HepG2 (cell line): ENCODE results near the gene MAP3K9. TPM values are rescaled to one million over a fixed set of nuclear protein-coding genes. Genes with fewer than 3 reads are reported as not detected.

Source experiments
- ARNTL ChIP-seq: sonication (generic); formaldehyde crosslinking; IDR thresholded peaks from 2 replicates; pipeline ENCODE4 v1.4.0; 2020; ENCODE audit warnings: mild to moderate bottlenecking, missing genetic modification reagents
- EED ChIP-seq: sonication (generic); formaldehyde crosslinking; IDR thresholded peaks from 2 replicates; pipeline ENCODE4 v1.5.0; 2020; ENCODE audit warnings: mild to moderate bottlenecking, missing genetic modification reagents
- HNRNPK ChIP-seq: fragments of 200-400 bp; formaldehyde crosslinking; IDR thresholded peaks from 2 replicates; pipeline ENCODE4 v1.6.1; 2018; ENCODE audit warnings: low read length, low read depth, moderate library complexity, mild to moderate bottlenecking; ENCODE audit not compliant: poor library complexity, severe bottlenecking
- NFATC3 ChIP-seq: sonication (generic); formaldehyde crosslinking; IDR thresholded peaks from 2 replicates; pipeline ENCODE4 v1.5.1; 2020; ENCODE audit warnings: mild to moderate bottlenecking, missing genetic modification reagents
- NFIC ChIP-seq: IDR thresholded peaks from 2 replicates; pipeline ENCODE4 v1.6.1; 2012; ENCODE audit warnings: mild to moderate bottlenecking, low read length, inconsistent platforms
- POLR2AphosphoS5 ChIP-seq: IDR thresholded peaks from 2 replicates; pipeline ENCODE4 v1.6.1; 2012; ENCODE audit warnings: low read depth, low read length
- SAP130 ChIP-seq: IDR thresholded peaks from 2 replicates; pipeline ENCODE4 v1.6.1; 2016; ENCODE audit warnings: low read depth
- TOE1 ChIP-seq: sonication (generic); formaldehyde crosslinking; IDR thresholded peaks from 2 replicates; pipeline ENCODE4 v1.4.0; 2020; ENCODE audit warnings: mild to moderate bottlenecking, missing genetic modification reagents
- U2AF2 ChIP-seq: fragments of 200-400 bp; formaldehyde crosslinking; IDR thresholded peaks from 2 replicates; pipeline ENCODE4 v1.6.1; 2017; ENCODE audit warnings: low read depth, mild to moderate bottlenecking, low read length
- ZBTB7A ChIP-seq: sonication (generic); formaldehyde crosslinking; IDR thresholded peaks from 2 replicates; pipeline ENCODE4 v1.8.0; 2022; ENCODE audit warnings: mild to moderate bottlenecking, missing genetic modification reagents
- ZFP41 ChIP-seq: sonication (generic); formaldehyde crosslinking; IDR thresholded peaks from 2 replicates; pipeline ENCODE4 v1.4.0; 2020; ENCODE audit warnings: mild to moderate bottlenecking, missing genetic modification reagents, borderline replicate concordance
- ZNF136 ChIP-seq: sonication (generic); formaldehyde crosslinking; IDR thresholded peaks from 2 replicates; pipeline ENCODE4 v1.8.1; 2022; ENCODE audit warnings: low read depth, mild to moderate bottlenecking, moderate library complexity, missing genetic modification reagents
- ZNF557 ChIP-seq: sonication (generic); formaldehyde crosslinking; IDR thresholded peaks from 2 replicates; pipeline ENCODE4 v1.4.0; 2020; ENCODE audit warnings: missing genetic modification reagents
- ZNF570 ChIP-seq: sonication (generic); formaldehyde crosslinking; IDR thresholded peaks from 2 replicates; pipeline ENCODE4 v1.4.0; 2020; ENCODE audit warnings: mild to moderate bottlenecking, missing genetic modification reagents, borderline replicate concordance
- polyA plus RNA-seq, 8 experiments: library from polyadenylated mRNA; depleted of rRNA in 3 of 8; stranded (reverse) in 7 of 8; unstranded in 1 of 8; fragments of >200 nt; fragmentation: Illumina TruSeq in 4 of 8; extraction: Trizol in 4 of 8; gene quantifications; 2 replicates each; pipeline versions ENCODE4 v1.2.1 to v1.2.3, GENCODE V29; 2011 to 2016; ENCODE audit warnings: low read depth in 4 of 8, missing spikeins in 1 of 8, mixed read lengths in 1 of 8; ENCODE audit not compliant: insufficient read depth in 1 of 8
- total RNA-seq, 5 experiments: library from RNA; depleted of rRNA; stranded (reverse); fragments of >200 nt; fragmentation: Illumina TruSeq; extraction: Trizol; gene quantifications; 2 replicates each; pipeline ENCODE4 v1.2.3, GENCODE V29; 2016; ENCODE audit warnings: low read depth in 1 of 5
- TF ChIP-seq, protein P1 (sequence below): IDR thresholded peaks from 2 replicates; pipeline ENCODE4 v1.6.1; 2018; ENCODE audit warnings: missing genetic modification reagents
- TF ChIP-seq, protein P2 (sequence below), 2 experiments: fragments of 450-650 bp in 1 of 2; sonication (generic) in 1 of 2; formaldehyde crosslinking; IDR thresholded peaks; 2 replicates each; pipeline versions ENCODE4 v1.5.0 to v1.8.0; 2020 to 2022; ENCODE audit warnings: mild to moderate bottlenecking in 1 of 2, missing genetic modification reagents in 1 of 2
- TF ChIP-seq, protein P3 (sequence below): sonication (generic); formaldehyde crosslinking; IDR thresholded peaks from 2 replicates; pipeline ENCODE4 v1.5.0; 2020; ENCODE audit warnings: missing genetic modification reagents
- TF ChIP-seq, protein P4 (sequence below): sonication (generic); formaldehyde crosslinking; IDR thresholded peaks from 2 replicates; pipeline ENCODE4 v1.4.0; 2020; ENCODE audit warnings: mild to moderate bottlenecking, low read depth, missing genetic modification reagents
- TF ChIP-seq, protein P5 (sequence below): sonication (generic); formaldehyde crosslinking; IDR thresholded peaks from 2 replicates; pipeline ENCODE4 v1.4.0; 2020; ENCODE audit warnings: mild to moderate bottlenecking, missing genetic modification reagents
- TF ChIP-seq, protein P6 (sequence below): sonication (generic); formaldehyde crosslinking; IDR thresholded peaks from 2 replicates; pipeline ENCODE4 v1.5.0; 2020; ENCODE audit warnings: missing genetic modification reagents, mild to moderate bottlenecking, borderline replicate concordance

MAP3K9 gene
- total and polyA plus RNA-seq, 2 of the 13 experiments (the other 11 are each of a cell fraction or from before 2014, with no cell fraction given) = 4.3 to 4.5 TPM

DNA sequence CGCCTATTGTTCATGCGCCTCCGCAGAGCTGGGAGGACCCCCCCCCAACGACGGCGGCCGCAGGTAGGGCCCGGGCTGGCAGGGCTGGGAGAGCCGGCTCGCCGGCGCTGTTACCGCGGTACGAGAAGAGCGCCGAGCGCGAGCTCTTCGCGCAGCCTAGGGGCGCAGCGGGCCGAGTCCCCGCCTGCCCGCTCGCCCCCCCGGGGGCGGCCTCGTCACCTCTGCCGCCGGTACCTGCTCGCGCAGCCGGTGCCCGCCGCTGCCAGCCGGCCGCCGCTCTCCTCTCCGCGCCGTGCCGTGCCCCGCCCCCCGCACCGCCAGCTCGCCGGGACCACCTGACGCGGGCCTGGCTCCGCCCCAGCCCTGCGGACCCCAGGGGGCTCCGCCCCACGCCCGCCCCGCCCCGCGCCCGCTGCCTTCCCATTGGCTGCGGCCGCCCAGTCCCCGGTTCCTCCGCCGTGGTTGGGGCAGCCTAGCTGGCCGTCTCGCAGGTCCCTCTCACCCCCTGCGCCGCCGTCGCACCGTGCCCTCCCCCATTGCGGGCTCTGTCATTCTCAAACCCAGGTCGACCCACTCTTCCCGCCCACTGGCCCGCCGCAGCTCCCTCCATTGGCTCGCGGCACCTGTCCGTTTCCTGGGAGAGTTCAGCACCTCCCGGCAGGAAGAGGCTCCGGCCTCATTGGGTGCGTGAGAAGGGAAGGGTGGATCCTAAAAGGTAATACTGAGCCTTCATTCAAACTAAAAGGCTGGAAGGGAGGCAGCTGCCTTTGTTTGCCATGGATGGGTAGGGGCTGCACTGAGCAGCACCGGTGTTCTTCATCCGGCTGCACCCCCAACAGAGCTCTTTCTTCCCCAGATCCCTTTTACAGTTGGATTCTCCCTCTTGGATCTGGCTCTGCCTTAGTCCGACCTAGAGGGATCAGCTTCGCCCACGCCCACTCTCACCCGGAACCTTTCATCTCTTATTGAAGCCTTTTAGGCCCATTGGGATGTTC, at the start of gene MAP3K9 (continued):
- TF ChIP-seq, protein P1, sequence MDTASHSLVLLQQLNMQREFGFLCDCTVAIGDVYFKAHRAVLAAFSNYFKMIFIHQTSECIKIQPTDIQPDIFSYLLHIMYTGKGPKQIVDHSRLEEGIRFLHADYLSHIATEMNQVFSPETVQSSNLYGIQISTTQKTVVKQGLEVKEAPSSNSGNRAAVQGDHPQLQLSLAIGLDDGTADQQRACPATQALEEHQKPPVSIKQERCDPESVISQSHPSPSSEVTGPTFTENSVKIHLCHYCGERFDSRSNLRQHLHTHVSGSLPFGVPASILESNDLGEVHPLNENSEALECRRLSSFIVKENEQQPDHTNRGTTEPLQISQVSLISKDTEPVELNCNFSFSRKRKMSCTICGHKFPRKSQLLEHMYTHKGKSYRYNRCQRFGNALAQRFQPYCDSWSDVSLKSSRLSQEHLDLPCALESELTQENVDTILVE (CRISPR knock-in tag) = no peak
- TF ChIP-seq ZFP41 (CRISPR knock-in tag) (no peak), POLR2AphosphoS5 (peak; percentile 41; the same call in 1 of the 2 replicates), U2AF2 (no peak), EED (no peak), ARNTL (CRISPR knock-in tag) (peak; percentile 58; the same call in 1 of the 2 replicates), ZNF136 (no peak), ZBTB7A (no peak), ZNF570 (CRISPR knock-in tag) (no peak), SAP130 (CRISPR knock-in tag) (peak; percentile 82), NFATC3 (no peak), ZNF557 (CRISPR knock-in tag) (no peak), HNRNPK (no peak), TOE1 (no peak), NFIC (no peak)
- TF ChIP-seq, protein P2, sequence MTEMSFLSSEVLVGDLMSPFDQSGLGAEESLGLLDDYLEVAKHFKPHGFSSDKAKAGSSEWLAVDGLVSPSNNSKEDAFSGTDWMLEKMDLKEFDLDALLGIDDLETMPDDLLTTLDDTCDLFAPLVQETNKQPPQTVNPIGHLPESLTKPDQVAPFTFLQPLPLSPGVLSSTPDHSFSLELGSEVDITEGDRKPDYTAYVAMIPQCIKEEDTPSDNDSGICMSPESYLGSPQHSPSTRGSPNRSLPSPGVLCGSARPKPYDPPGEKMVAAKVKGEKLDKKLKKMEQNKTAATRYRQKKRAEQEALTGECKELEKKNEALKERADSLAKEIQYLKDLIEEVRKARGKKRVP (CRISPR knock-in tag; IDR thresholded peaks at IDR 0.05) = no peak
- TF ChIP-seq, protein P3, sequence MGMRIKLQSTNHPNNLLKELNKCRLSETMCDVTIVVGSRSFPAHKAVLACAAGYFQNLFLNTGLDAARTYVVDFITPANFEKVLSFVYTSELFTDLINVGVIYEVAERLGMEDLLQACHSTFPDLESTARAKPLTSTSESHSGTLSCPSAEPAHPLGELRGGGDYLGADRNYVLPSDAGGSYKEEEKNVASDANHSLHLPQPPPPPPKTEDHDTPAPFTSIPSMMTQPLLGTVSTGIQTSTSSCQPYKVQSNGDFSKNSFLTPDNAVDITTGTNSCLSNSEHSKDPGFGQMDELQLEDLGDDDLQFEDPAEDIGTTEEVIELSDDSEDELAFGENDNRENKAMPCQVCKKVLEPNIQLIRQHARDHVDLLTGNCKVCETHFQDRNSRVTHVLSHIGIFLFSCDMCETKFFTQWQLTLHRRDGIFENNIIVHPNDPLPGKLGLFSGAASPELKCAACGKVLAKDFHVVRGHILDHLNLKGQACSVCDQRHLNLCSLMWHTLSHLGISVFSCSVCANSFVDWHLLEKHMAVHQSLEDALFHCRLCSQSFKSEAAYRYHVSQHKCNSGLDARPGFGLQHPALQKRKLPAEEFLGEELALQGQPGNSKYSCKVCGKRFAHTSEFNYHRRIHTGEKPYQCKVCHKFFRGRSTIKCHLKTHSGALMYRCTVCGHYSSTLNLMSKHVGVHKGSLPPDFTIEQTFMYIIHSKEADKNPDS (CRISPR knock-in tag) = no peak
- TF ChIP-seq, protein P4, sequence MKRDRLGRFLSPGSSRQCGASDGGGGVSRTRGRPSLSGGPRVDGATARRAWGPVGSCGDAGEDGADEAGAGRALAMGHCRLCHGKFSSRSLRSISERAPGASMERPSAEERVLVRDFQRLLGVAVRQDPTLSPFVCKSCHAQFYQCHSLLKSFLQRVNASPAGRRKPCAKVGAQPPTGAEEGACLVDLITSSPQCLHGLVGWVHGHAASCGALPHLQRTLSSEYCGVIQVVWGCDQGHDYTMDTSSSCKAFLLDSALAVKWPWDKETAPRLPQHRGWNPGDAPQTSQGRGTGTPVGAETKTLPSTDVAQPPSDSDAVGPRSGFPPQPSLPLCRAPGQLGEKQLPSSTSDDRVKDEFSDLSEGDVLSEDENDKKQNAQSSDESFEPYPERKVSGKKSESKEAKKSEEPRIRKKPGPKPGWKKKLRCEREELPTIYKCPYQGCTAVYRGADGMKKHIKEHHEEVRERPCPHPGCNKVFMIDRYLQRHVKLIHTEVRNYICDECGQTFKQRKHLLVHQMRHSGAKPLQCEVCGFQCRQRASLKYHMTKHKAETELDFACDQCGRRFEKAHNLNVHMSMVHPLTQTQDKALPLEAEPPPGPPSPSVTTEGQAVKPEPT (CRISPR knock-in tag) = no peak
- TF ChIP-seq, protein P5, sequence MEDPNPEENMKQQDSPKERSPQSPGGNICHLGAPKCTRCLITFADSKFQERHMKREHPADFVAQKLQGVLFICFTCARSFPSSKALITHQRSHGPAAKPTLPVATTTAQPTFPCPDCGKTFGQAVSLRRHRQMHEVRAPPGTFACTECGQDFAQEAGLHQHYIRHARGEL (CRISPR knock-in tag) = no peak
- TF ChIP-seq, protein P6, sequence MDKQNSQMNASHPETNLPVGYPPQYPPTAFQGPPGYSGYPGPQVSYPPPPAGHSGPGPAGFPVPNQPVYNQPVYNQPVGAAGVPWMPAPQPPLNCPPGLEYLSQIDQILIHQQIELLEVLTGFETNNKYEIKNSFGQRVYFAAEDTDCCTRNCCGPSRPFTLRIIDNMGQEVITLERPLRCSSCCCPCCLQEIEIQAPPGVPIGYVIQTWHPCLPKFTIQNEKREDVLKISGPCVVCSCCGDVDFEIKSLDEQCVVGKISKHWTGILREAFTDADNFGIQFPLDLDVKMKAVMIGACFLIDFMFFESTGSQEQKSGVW (CRISPR knock-in tag) = no peak
